MCF 10A (cell line): Measurements from ENCODE around the gene TANGO6. TPM values are rescaled to one million over a fixed set of nuclear protein-coding genes. Genes with fewer than 3 reads are reported as not detected.

ENCODE experiments used
- BruUV-seq: library from RNA; stranded (reverse); fragments of 400-500 nt; replicated peaks from 2 replicates; lab custom pipeline; 2021; lab: Mats Ljungman, UMichigan
- CTCF ChIA-PET: fragments of 300-600 bp; sonication (Branson Sonifier 250); formaldehyde crosslinking; extraction: SDS; loops from one replicate; lab custom pipeline; 2021; ENCODE audit warnings: antibody characterized with exemption, inconsistent platforms; lab: Yijun Ruan, JAX
- POLR2A ChIA-PET: fragments of 300-600, 350-650 bp; sonication (Branson Sonifier 250); formaldehyde crosslinking; extraction: SDS; loops from one replicate; lab custom pipeline; 2020; ENCODE audit warnings: antibody characterized with exemption, inconsistent platforms; lab: Yijun Ruan, JAX
- DNase-seq: peaks from one replicate; pipeline ENCODE4 v3.0.0-alpha.2; 2018; ENCODE audit not compliant: unreplicated experiment
- H3K27ac Mint-ChIP-seq: one replicate; pipeline ENCODE4 v1.8.0; 2022; ENCODE audit warnings: mild to moderate bottlenecking, low read depth, mixed read lengths; ENCODE audit not compliant: unreplicated experiment
- H3K27me3 Mint-ChIP-seq: one replicate; pipeline ENCODE4 v1.8.0; 2022; ENCODE audit warnings: mixed read lengths; ENCODE audit not compliant: insufficient read depth, unreplicated experiment
- H3K36me3 Mint-ChIP-seq: one replicate; pipeline ENCODE4 v1.8.0; 2022; ENCODE audit warnings: mild to moderate bottlenecking, moderate library complexity, mixed read lengths; ENCODE audit not compliant: insufficient read depth, unreplicated experiment
- H3K4me1 Mint-ChIP-seq: one replicate; pipeline ENCODE4 v1.8.0; 2022; ENCODE audit warnings: mixed read lengths; ENCODE audit not compliant: insufficient read depth, unreplicated experiment
- H3K4me3 Mint-ChIP-seq: one replicate; pipeline ENCODE4 v1.8.0; 2022; ENCODE audit warnings: mild to moderate bottlenecking, moderate library complexity, mixed read lengths; ENCODE audit not compliant: unreplicated experiment
- H3K9me3 Mint-ChIP-seq: one replicate; pipeline ENCODE4 v1.8.0; 2022; ENCODE audit warnings: mixed read lengths; ENCODE audit not compliant: unreplicated experiment
- intact Hi-C: fragments of 100-400 bp; cut with micrococcal nuclease; formaldehyde crosslinking; loops from 2 replicates; pipeline ENCODE4 v1.14.1; 2022
- total RNA-seq: library from RNA; stranded (reverse); gene quantifications from 2 replicates; pipeline ENCODE4 v1.2.3, GENCODE V29; 2022
- TF ChIP-seq, protein P1 (sequence below): fragments of 200-600 bp; IDR thresholded peaks from one replicate; pipeline ENCODE4 v1.8.0; 2022; ENCODE audit warnings: antibody characterized with exemption, mild to moderate bottlenecking; ENCODE audit not compliant: unreplicated experiment

The TANGO6 gene
- total RNA-seq, 1 experiment from 2014 or later, result 21.8 TPM

GRCh38 chr16:69064124-69064763 lies 220.9 kb downstream of the TANGO6 start:
- Mint-ChIP-seq H3K27ac (no peak overlapping the region), H3K9me3 (no peaks in the 10 kb centered on the region), H3K4me1 (peaks cover 1% of the 10 kb centered on the region), H3K4me3 (no peak overlapping the region), H3K27me3 (no peaks in the 10 kb centered on the region), H3K36me3 (peaks cover 11% of the 10 kb centered on the region)
- TF ChIP-seq, protein P1, sequence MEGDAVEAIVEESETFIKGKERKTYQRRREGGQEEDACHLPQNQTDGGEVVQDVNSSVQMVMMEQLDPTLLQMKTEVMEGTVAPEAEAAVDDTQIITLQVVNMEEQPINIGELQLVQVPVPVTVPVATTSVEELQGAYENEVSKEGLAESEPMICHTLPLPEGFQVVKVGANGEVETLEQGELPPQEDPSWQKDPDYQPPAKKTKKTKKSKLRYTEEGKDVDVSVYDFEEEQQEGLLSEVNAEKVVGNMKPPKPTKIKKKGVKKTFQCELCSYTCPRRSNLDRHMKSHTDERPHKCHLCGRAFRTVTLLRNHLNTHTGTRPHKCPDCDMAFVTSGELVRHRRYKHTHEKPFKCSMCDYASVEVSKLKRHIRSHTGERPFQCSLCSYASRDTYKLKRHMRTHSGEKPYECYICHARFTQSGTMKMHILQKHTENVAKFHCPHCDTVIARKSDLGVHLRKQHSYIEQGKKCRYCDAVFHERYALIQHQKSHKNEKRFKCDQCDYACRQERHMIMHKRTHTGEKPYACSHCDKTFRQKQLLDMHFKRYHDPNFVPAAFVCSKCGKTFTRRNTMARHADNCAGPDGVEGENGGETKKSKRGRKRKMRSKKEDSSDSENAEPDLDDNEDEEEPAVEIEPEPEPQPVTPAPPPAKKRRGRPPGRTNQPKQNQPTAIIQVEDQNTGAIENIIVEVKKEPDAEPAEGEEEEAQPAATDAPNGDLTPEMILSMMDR, result no peak
- no TSS peak for BruUV-seq
- POLR2A ChIA-PET, result interaction anchor here (0.6 to 1.5 kb wide), 3 partner anchors 9 to 117 kb away, joined by 3 to 4 read pairs (median 3); no protein-coding TSS in a partner anchor
- intact Hi-C loops, result no loop called here
- CTCF ChIA-PET, result interaction anchor here (0.7 kb wide), 1 partner anchor 113 kb away, joined by 3 read pairs; no protein-coding TSS in a partner anchor
- DNase-seq, result no peak

GRCh38 chr16:69064764-69065313 lies 221.5 kb downstream of the TANGO6 start:
- peaks cover 6% of the 10 kb centered on the region for H3K4me1 Mint-ChIP-seq
- peaks cover 11% of the 10 kb centered on the region for H3K36me3 Mint-ChIP-seq
- intact Hi-C loops, result no loop called here
- H3K27me3 Mint-ChIP-seq, result no peaks in the 10 kb centered on the region
- ChIA-PET POLR2A (interaction anchor here (1.5 kb wide), 1 partner anchor 79 kb away, joined by 3 read pairs; no protein-coding TSS in a partner anchor), CTCF (no interaction called here)
- H3K4me3 Mint-ChIP-seq, result no peak overlapping the region
- BruUV-seq, result no TSS peak
- DNase-seq, result no peak
- TF ChIP-seq, protein P1, result no peak
- H3K27ac Mint-ChIP-seq, result no peak overlapping the region
- no peaks in the 10 kb centered on the region for H3K9me3 Mint-ChIP-seq

DNA sequence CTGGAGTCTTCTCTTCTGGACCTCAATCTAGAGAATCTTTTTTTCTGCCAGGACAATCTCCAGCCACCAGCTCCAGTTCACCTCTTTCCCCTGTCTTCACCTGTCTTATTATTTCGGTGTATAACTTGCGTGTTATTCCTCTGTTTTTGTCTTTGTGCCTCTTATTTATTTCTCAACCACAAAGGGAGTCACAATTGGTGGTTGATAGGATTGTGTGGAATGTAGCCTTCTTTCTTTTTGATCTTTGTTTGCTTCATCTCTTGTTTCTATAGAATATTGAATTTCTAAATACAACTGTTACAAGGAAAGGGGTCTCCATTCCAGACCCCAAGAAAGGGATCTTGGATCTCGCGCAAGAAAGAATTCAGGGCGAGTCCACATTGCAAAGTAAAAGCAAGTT lies 226.2 kb downstream of the TANGO6 start:
- Mint-ChIP-seq H3K4me1 (peaks cover 26% of the 10 kb centered on the region), H3K27me3 (no peaks in the 10 kb centered on the region), H3K27ac (no peak overlapping the region), H3K36me3 (peaks cover 12% of the 10 kb centered on the region), H3K4me3 (no peak overlapping the region), H3K9me3 (no peaks in the 10 kb centered on the region)
- BruUV-seq, result no TSS peak
- intact Hi-C loops, result no loop called here
- CTCF ChIA-PET, result no interaction called here
- POLR2A ChIA-PET, result interaction anchor here (0.6 kb wide), 1 partner anchor 484 kb away, joined by 4 read pairs; no protein-coding TSS in a partner anchor
- no peak for DNase-seq
- TF ChIP-seq, protein P1, result no peak

GRCh38 chr16:69071036-69071435 lies 227.7 kb downstream of the TANGO6 start:
- Mint-ChIP-seq H3K4me1 (peaks cover 26% of the 10 kb centered on the region), H3K36me3 (peaks cover 12% of the 10 kb centered on the region), H3K27ac (no peak overlapping the region), H3K4me3 (no peak overlapping the region), H3K9me3 (no peaks in the 10 kb centered on the region), H3K27me3 (no peaks in the 10 kb centered on the region)
- ChIA-PET CTCF (interaction anchor here (1.4 kb wide), 1 partner anchor 224 kb away, joined by 3 read pairs; no protein-coding TSS in a partner anchor), POLR2A (interaction anchor here (0.6 to 2.2 kb wide), 5 partner anchors 8 to 55 kb away, joined by 3 to 6 read pairs (median 4); no protein-coding TSS in a partner anchor)
- BruUV-seq, result no TSS peak
- DNase-seq, result no peak
- intact Hi-C loops, result loop anchor here (10.0 kb wide), 1 partner anchor 146 kb away; no protein-coding TSS in a partner anchor
- TF ChIP-seq, protein P1, result no peak
